ENCODE measurements around the gene GHRH. TPM values are rescaled to one million over a fixed set of nuclear protein-coding genes. Genes with fewer than 3 reads are reported as not detected.

Gene GHRH
- total RNA-seq, 4 donors from 2014 or later: not detected

GRCh38 chr20:37209661-37210314 lies 51.8 kb downstream of the GHRH start:
- Histone ChIP-seq H3K4me1 (peaks cover 0 to 11% (median 0%) of the 10 kb centered on the region in 3 donors), H3K4me3 (no peak overlapping the region), H3K36me3 (peaks cover 13 to 100% (median 67%) of the 10 kb centered on the region in 3 donors), H3K27me3 (no peaks in the 10 kb centered on the region), H3K27ac (no peak overlapping the region), H3K9me3 (no peaks in the 10 kb centered on the region)
- intact Hi-C loops (cut with DNase I): no loop called here
- 56 to 67% methylated on average over 6 of the region's 6 CpGs for WGBS, 2 donors
- DNase-seq: no peak
- TF ChIP-seq CTCF (IDR thresholded peaks at IDR 0.05): no peak
- no peak for TF ChIP-seq POLR2A (IDR thresholded peaks at IDR 0.05)

GRCh38 chr20:37209193-37209592 lies 52.4 kb downstream of the GHRH start:
- H3K36me3 ChIP-seq: peaks cover 13 to 100% (median 71%) of the 10 kb centered on the region in 3 donors
- H3K9me3 ChIP-seq: no peaks in the 10 kb centered on the region
- no peak overlapping the region for H3K4me3 ChIP-seq
- TF ChIP-seq POLR2A (IDR thresholded peaks at IDR 0.05): no peak
- no peak for TF ChIP-seq CTCF (IDR thresholded peaks at IDR 0.05)
- no peak for DNase-seq
- no peaks in the 10 kb centered on the region for H3K27me3 ChIP-seq
- intact Hi-C loops (cut with DNase I): no loop called here
- no peak overlapping the region for H3K27ac ChIP-seq
- peaks cover 0 to 11% (median 0%) of the 10 kb centered on the region in 3 donors for H3K4me1 ChIP-seq
- WGBS, 2 donors: 88 to 89% methylated on average over 3 of the region's 3 CpGs

- intact Hi-C loops (cut with DNase I): no loop called here
- 96 to 98% methylated on average over 8 to 11 of the region's 11 CpGs for WGBS, 2 donors
- no peak overlapping the region for H3K27ac ChIP-seq
These were observed 54.4 kb downstream of the GHRH start for GRCh38 chr20:37207171-37207570.

GRCh38 chr20:37205794-37206193 lies 55.8 kb downstream of the GHRH start:
- intact Hi-C loops (cut with DNase I): no loop called here
- Histone ChIP-seq H3K36me3 (peaks cover under 1 to 97% (median 53%) of the 10 kb centered on the region in 3 donors), H3K27ac (no peak overlapping the region), H3K4me3 (no peak overlapping the region), H3K4me1 (peaks cover 0 to 27% (median 3%) of the 10 kb centered on the region in 3 donors), H3K27me3 (no peaks in the 10 kb centered on the region), H3K9me3 (no peaks in the 10 kb centered on the region)
- 45 to 57% methylated on average over 2 of the region's 2 CpGs for WGBS, 2 donors
- TF ChIP-seq CTCF (IDR thresholded peaks at IDR 0.05): no peak
- no peak for TF ChIP-seq POLR2A (IDR thresholded peaks at IDR 0.05)
- no peak for DNase-seq

More at GRCh38 chr20:37207171-37207570, 54.4 kb downstream of the GHRH start:
- Histone ChIP-seq H3K4me1 (peaks cover 0 to 18% (median 3%) of the 10 kb centered on the region in 3 donors), H3K4me3 (no peak overlapping the region), H3K36me3 (peaks cover 4 to 98% (median 66%) of the 10 kb centered on the region in 3 donors), H3K27me3 (no peaks in the 10 kb centered on the region), H3K9me3 (no peaks in the 10 kb centered on the region)
- no peak for TF ChIP-seq POLR2A (IDR thresholded peaks at IDR 0.05)
- no peak for TF ChIP-seq CTCF (IDR thresholded peaks at IDR 0.05)
- no peak for DNase-seq

- no peak for DNase-seq
- H3K27ac ChIP-seq: no peak overlapping the region
- TF ChIP-seq POLR2A (IDR thresholded peaks at IDR 0.05) (no peak), CTCF (IDR thresholded peaks at IDR 0.05) (no peak)
- H3K9me3 ChIP-seq: no peaks in the 10 kb centered on the region
- H3K27me3 ChIP-seq: no peaks in the 10 kb centered on the region
- intact Hi-C loops (cut with DNase I): no loop called here
- WGBS, 2 donors: 78 to 89% methylated on average over 6 of the region's 6 CpGs
- H3K36me3 ChIP-seq: peaks cover 0 to 97% (median 57%) of the 10 kb centered on the region in 3 donors
- no peak overlapping the region for H3K4me3 ChIP-seq
- peaks cover 0 to 29% (median 3%) of the 10 kb centered on the region in 3 donors for H3K4me1 ChIP-seq
These were observed 56.5 kb downstream of the GHRH start for GRCh38 chr20:37205130-37205529.
